HG03354 (cell line): ENCODE data around the gene SLC12A4.
"Not testable (repeated sequence)": the region's sequence is repeated elsewhere in the genome, so short reads cannot be mapped to it uniquely, and the experiment has no call there.

ENCODE experiments used
- ATAC-seq: cut with Tn5 transposase; IDR thresholded peaks from one replicate; pipeline ENCODE4 v1.9.1; 2021; ENCODE audit warnings: mild to moderate bottlenecking; ENCODE audit not compliant: unreplicated experiment, poor library complexity, severe bottlenecking

SLC12A4 gene

GRCh38 chr16:67968400-67969253 is at the start of gene SLC12A4:
Gene SLC12A4 (minus strand): TSS chr16:67968637. CDS start chr16:67968553, 84 bp downstream.
- peak; percentile 73 for ATAC-seq

GRCh38 chr16:68015681-68016080 is 47.2 kb upstream of the SLC12A4 start, which contains the start of gene DPEP2NB:
Gene DPEP2NB (minus strand): TSS chr16:68015911. CDS start chr16:68015770, 141 bp downstream.
- no peak for ATAC-seq

- no peak for ATAC-seq
These were observed 45.0 kb upstream of the SLC12A4 start for GRCh38 chr16:68013440-68013839.

GRCh38 chr16:68009872-68010271 is 41.4 kb upstream of the SLC12A4 start:
- not testable (repeated sequence) for ATAC-seq

GRCh38 chr16:68009157-68009735 is 40.8 kb upstream of the SLC12A4 start:
- ATAC-seq = no peak

- ATAC-seq = no peak
These were observed 37.4 kb upstream of the SLC12A4 start for GRCh38 chr16:68005786-68006286.

- ATAC-seq = no peak
These were observed 36.8 kb upstream of the SLC12A4 start for GRCh38 chr16:68005211-68005610.

- ATAC-seq = no peak
These were observed 34.6 kb upstream of the SLC12A4 start for GRCh38 chr16:68003031-68003430.

- no peak for ATAC-seq
These were observed 32.0 kb upstream of the SLC12A4 start for GRCh38 chr16:68000450-68000849.

GRCh38 chr16:67999985-68000384 is 31.5 kb upstream of the SLC12A4 start:
- ATAC-seq = no peak

GRCh38 chr16:67998779-67999688 is 30.6 kb upstream of the SLC12A4 start, which contains the start of gene DPEP2:
Gene DPEP2 (minus strand): TSS chr16:67999484. CDS start chr16:67993212, 6,272 bp downstream.
- ATAC-seq = not testable (repeated sequence)

GRCh38 chr16:67998231-67998778 is 29.9 kb upstream of the SLC12A4 start:
- not testable (repeated sequence) for ATAC-seq

GRCh38 chr16:67996666-67997065 is 28.2 kb upstream of the SLC12A4 start:
- ATAC-seq = no peak

- no peak for ATAC-seq
These were observed 27.0 kb upstream of the SLC12A4 start for GRCh38 chr16:67995423-67995822.

- ATAC-seq = not testable (repeated sequence)
These were observed 25.6 kb upstream of the SLC12A4 start for GRCh38 chr16:67994040-67994408.

- ATAC-seq = peak; percentile 76
These were observed 25.0 kb upstream of the SLC12A4 start for GRCh38 chr16:67993207-67994039.

- ATAC-seq = peak; percentile 10
These were observed 24.3 kb upstream of the SLC12A4 start for GRCh38 chr16:67992661-67993206.

GRCh38 chr16:67990018-67990386 is 21.6 kb upstream of the SLC12A4 start:
- no peak for ATAC-seq
